Neural crest cell (in vitro differentiated cells): ENCODE results near the gene NECTIN2. TPM values are rescaled to one million over a fixed set of nuclear protein-coding genes. Genes with fewer than 3 reads are reported as not detected.
"Not testable (repeated sequence)": the region's sequence is repeated elsewhere in the genome, so short reads cannot be mapped to it uniquely, and the experiment has no call there.

Source experiments
- DNase-seq: peaks from one replicate; pipeline ENCODE4 v3.0.0; 2021; ENCODE audit warnings: low read depth, mixed read lengths, low spot score
- H3K27ac Mint-ChIP-seq: one replicate; pipeline ENCODE4 v1.8.0; 2021; ENCODE audit warnings: mild to moderate bottlenecking, mixed read lengths; ENCODE audit not compliant: unreplicated experiment
- H3K27me3 Mint-ChIP-seq: 2 replicates; pipeline ENCODE4 v1.8.0; 2021; ENCODE audit warnings: low read depth, mild to moderate bottlenecking, mixed read lengths
- H3K36me3 Mint-ChIP-seq: 2 replicates; pipeline ENCODE4 v1.8.0; 2021; ENCODE audit warnings: low read depth, mild to moderate bottlenecking, mixed read lengths
- H3K4me1 Mint-ChIP-seq: 2 replicates; pipeline ENCODE4 v1.8.0; 2021; ENCODE audit warnings: mixed read lengths
- H3K4me3 Mint-ChIP-seq: one replicate; pipeline ENCODE4 v1.8.0; 2021; ENCODE audit warnings: mild to moderate bottlenecking, mixed read lengths
- H3K9me3 Mint-ChIP-seq: 2 replicates; pipeline ENCODE4 v1.8.0; 2021; ENCODE audit warnings: mixed read lengths
- CTCF ChIP-seq: fragments of 200-600 bp; sonication (generic); conservative IDR thresholded peaks from 2 replicates; pipeline ENCODE4 v1.5.0; 2021; ENCODE audit warnings: antibody characterized with exemption, mild to moderate bottlenecking
- total RNA-seq: library from RNA; stranded (reverse); gene quantifications from 2 replicates; pipeline ENCODE4 v1.2.1, GENCODE V29; 2021

The NECTIN2 gene
- total RNA-seq, 1 donor from 2014 or later, result 76.2 TPM

GRCh38 chr19:44824761-44825160 is 21.3 kb upstream of the NECTIN2 start:
- H3K4me3 Mint-ChIP-seq, result no peak overlapping the region
- H3K4me1 Mint-ChIP-seq, result peaks cover 16% of the 10 kb centered on the region
- no peaks in the 10 kb centered on the region for H3K36me3 Mint-ChIP-seq
- no peak for DNase-seq
- H3K27me3 Mint-ChIP-seq, result peaks cover 26% of the 10 kb centered on the region
- H3K9me3 Mint-ChIP-seq, result no peaks in the 10 kb centered on the region
- no peak for TF ChIP-seq CTCF
- no peak overlapping the region for H3K27ac Mint-ChIP-seq

GRCh38 chr19:44832875-44833274 is 13.2 kb upstream of the NECTIN2 start:
- H3K9me3 Mint-ChIP-seq, H3K4me1 Mint-ChIP-seq, DNase-seq, H3K27ac Mint-ChIP-seq, H3K4me3 Mint-ChIP-seq, H3K36me3 Mint-ChIP-seq: not testable (repeated sequence)
- H3K27me3 Mint-ChIP-seq, result peaks cover 38% of the 10 kb centered on the region

GRCh38 chr19:44834399-44834798 is 11.7 kb upstream of the NECTIN2 start:
- H3K27me3 Mint-ChIP-seq, result peaks cover 39% of the 10 kb centered on the region
- not testable (repeated sequence) for H3K27ac Mint-ChIP-seq, H3K4me3 Mint-ChIP-seq, H3K9me3 Mint-ChIP-seq, DNase-seq, H3K36me3 Mint-ChIP-seq, H3K4me1 Mint-ChIP-seq

- H3K9me3 Mint-ChIP-seq, result no peaks in the 10 kb centered on the region
- TF ChIP-seq CTCF, result no peak
- DNase-seq, result no peak
- no peak overlapping the region for H3K27ac Mint-ChIP-seq
- no peak overlapping the region for H3K4me3 Mint-ChIP-seq
- peaks cover 17% of the 10 kb centered on the region for H3K27me3 Mint-ChIP-seq
- H3K4me1 Mint-ChIP-seq, result no peaks in the 10 kb centered on the region
- no peaks in the 10 kb centered on the region for H3K36me3 Mint-ChIP-seq
These were observed 6.8 kb upstream of the NECTIN2 start for GRCh38 chr19:44839276-44839675.

GRCh38 chr19:44840811-44841210 is 5.3 kb upstream of the NECTIN2 start:
- Mint-ChIP-seq H3K36me3 (no peaks in the 10 kb centered on the region), H3K27me3 (peaks cover 6% of the 10 kb centered on the region), H3K9me3 (no peaks in the 10 kb centered on the region), H3K4me3 (no peak overlapping the region), H3K27ac (no peak overlapping the region), H3K4me1 (peaks cover 11% of the 10 kb centered on the region)
- DNase-seq, result no peak
- TF ChIP-seq CTCF, result no peak

- TF ChIP-seq CTCF, result no peak
- Mint-ChIP-seq H3K36me3 (no peaks in the 10 kb centered on the region), H3K4me1 (peaks cover 11% of the 10 kb centered on the region), H3K4me3 (no peak overlapping the region), H3K9me3 (no peaks in the 10 kb centered on the region), H3K27me3 (peaks cover 3% of the 10 kb centered on the region), H3K27ac (no peak overlapping the region)
- no peak for DNase-seq
These were observed 4.9 kb upstream of the NECTIN2 start for GRCh38 chr19:44841231-44841630.

GRCh38 chr19:44845286-44845611 is 848 bp upstream of the NECTIN2 start:
- Mint-ChIP-seq H3K27ac (no peak overlapping the region), H3K9me3 (no peaks in the 10 kb centered on the region), H3K4me1 (peaks cover 41% of the 10 kb centered on the region), H3K36me3 (no peaks in the 10 kb centered on the region), H3K27me3 (no peaks in the 10 kb centered on the region), H3K4me3 (peak overlapping the region; percentile 93)
- no peak for TF ChIP-seq CTCF
- DNase-seq, result no peak
